NB4 (cell line): ENCODE data around the gene ATP6V1G3.

Experiments used
- MAX ChIP-seq: IDR thresholded peaks from 2 replicates; pipeline ENCODE4 v1.6.1; 2011; ENCODE audit warnings: low read depth, low read length
- MYC ChIP-seq: IDR thresholded peaks from 2 replicates; pipeline ENCODE4 v1.6.1; 2011; ENCODE audit warnings: low read depth, low read length
- POLR2A ChIP-seq: IDR thresholded peaks from 2 replicates; pipeline ENCODE4 v1.6.1; 2011; ENCODE audit warnings: mild to moderate bottlenecking; ENCODE audit not compliant: insufficient read length; ENCODE audit errors: extremely low read depth
- TF ChIP-seq, protein P1 (sequence below): IDR thresholded peaks from one replicate; pipeline ENCODE4 v1.5.1; 2012; ENCODE audit warnings: low read depth, low read length

- TF ChIP-seq, protein P1, sequence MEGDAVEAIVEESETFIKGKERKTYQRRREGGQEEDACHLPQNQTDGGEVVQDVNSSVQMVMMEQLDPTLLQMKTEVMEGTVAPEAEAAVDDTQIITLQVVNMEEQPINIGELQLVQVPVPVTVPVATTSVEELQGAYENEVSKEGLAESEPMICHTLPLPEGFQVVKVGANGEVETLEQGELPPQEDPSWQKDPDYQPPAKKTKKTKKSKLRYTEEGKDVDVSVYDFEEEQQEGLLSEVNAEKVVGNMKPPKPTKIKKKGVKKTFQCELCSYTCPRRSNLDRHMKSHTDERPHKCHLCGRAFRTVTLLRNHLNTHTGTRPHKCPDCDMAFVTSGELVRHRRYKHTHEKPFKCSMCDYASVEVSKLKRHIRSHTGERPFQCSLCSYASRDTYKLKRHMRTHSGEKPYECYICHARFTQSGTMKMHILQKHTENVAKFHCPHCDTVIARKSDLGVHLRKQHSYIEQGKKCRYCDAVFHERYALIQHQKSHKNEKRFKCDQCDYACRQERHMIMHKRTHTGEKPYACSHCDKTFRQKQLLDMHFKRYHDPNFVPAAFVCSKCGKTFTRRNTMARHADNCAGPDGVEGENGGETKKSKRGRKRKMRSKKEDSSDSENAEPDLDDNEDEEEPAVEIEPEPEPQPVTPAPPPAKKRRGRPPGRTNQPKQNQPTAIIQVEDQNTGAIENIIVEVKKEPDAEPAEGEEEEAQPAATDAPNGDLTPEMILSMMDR: no peak
- TF ChIP-seq MAX (no peak), POLR2A (no peak), MYC (no peak)
These were observed 15.9 kb downstream of the ATP6V1G3 start for GRCh38 chr1:198524556-198524955.
